SU-DHL-6 (cell line): ENCODE measurements around the gene SNX1.

Experiments used
- EZH2phosphoT487 ChIP-seq: fragments of 200-600 bp; sonication (generic), shearing (Covaris generic); conservative IDR thresholded peaks from 2 replicates; pipeline ENCODE4 v1.6.1; 2018; ENCODE audit warnings: mild to moderate bottlenecking, antibody characterized with exemption, low read length, moderate library complexity, mixed read lengths
- TF ChIP-seq, protein P1 (sequence below): fragments of 200-600 bp; sonication (generic); IDR thresholded peaks from one replicate; pipeline ENCODE4 v1.5.1; 2017; ENCODE audit warnings: antibody characterized with exemption, mild to moderate bottlenecking, low read length, moderate library complexity; ENCODE audit not compliant: insufficient read depth, poor library complexity, severe bottlenecking

DNA sequence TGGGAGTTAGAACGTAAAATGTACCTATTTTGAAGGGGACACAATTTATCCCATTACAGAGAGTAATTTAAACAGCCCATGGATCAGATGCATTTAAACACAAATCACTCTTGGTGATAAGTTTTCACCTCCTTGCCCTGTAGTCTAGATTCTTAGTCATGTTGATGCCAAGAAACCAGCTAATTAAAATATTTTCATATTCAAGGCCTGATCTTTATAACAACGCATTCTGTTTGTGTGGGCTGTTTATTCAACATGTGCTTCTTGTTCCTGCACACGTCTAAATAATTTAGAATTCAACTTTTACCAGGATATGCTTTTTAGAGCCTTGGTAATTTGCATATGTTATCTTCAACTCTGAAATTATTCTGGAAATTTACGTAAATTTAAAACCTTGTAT is 25.8 kb downstream of the SNX1 start:
- TF ChIP-seq, protein P1, sequence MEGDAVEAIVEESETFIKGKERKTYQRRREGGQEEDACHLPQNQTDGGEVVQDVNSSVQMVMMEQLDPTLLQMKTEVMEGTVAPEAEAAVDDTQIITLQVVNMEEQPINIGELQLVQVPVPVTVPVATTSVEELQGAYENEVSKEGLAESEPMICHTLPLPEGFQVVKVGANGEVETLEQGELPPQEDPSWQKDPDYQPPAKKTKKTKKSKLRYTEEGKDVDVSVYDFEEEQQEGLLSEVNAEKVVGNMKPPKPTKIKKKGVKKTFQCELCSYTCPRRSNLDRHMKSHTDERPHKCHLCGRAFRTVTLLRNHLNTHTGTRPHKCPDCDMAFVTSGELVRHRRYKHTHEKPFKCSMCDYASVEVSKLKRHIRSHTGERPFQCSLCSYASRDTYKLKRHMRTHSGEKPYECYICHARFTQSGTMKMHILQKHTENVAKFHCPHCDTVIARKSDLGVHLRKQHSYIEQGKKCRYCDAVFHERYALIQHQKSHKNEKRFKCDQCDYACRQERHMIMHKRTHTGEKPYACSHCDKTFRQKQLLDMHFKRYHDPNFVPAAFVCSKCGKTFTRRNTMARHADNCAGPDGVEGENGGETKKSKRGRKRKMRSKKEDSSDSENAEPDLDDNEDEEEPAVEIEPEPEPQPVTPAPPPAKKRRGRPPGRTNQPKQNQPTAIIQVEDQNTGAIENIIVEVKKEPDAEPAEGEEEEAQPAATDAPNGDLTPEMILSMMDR, result no peak
- TF ChIP-seq EZH2phosphoT487, result no peak
